B cell (primary cell): ENCODE measurements around the gene P2RX3. TPM values are rescaled to one million over a fixed set of nuclear protein-coding genes. Genes with fewer than 3 reads are reported as not detected.

Source experiments
- ATAC-seq: fragments of 200-7000 bp; cut with Tn5 transposase; one replicate; pipeline ENCODE4 v1.10.0; 2021; ENCODE audit warnings: low read depth, mild to moderate bottlenecking, moderate number of reproducible peaks, moderate library complexity
- CTCF ChIA-PET: fragments of 350-600 bp; sonication (Branson Sonifier 250); formaldehyde crosslinking; loops from one replicate; lab custom pipeline; 2021; ENCODE audit warnings: antibody characterized with exemption, inconsistent platforms; lab: Charles Lee
- POLR2A ChIA-PET: fragments of 350-600 bp; sonication (Branson Sonifier 250); formaldehyde crosslinking; loops from one replicate; lab custom pipeline; 2021; ENCODE audit warnings: antibody characterized with exemption; lab: Charles Lee
- DNase-seq: peaks from one replicate; pipeline ENCODE4 v3.0.0; 2013
- H2AFZ ChIP-seq: 2 replicates; pipeline ENCODE4 v1.6.1; 2012; ENCODE audit warnings: mild to moderate bottlenecking, low read depth, low read length; ENCODE audit not compliant: insufficient read depth, poor library complexity, severe bottlenecking
- H3K27ac ChIP-seq, 2 donors: 1 replicate in 1 of 2; 2 replicates in 1 of 2; pipeline ENCODE4 v1.5.1; 2012 to 2013; ENCODE audit warnings: low read length in 2 of 2, mild to moderate bottlenecking in 2 of 2, moderate library complexity in 1 of 2
- H3K27me3 ChIP-seq, 4 experiments: fragments of 200-600 bp in 1 of 4; sonication (generic) in 1 of 4; replicated peaks in 1 of 4; 1 replicate in 2 of 4; 2 replicates in 2 of 4; pipeline versions ENCODE4 v1.6.1 to v1.7.0; 2013 to 2016; ENCODE audit warnings: low read length in 3 of 4, mild to moderate bottlenecking in 2 of 4, mixed read lengths in 1 of 4, moderate library complexity in 1 of 4; ENCODE audit not compliant: insufficient read depth in 4 of 4, control insufficient read depth in 3 of 4; ENCODE audit errors: control extremely low read depth in 1 of 4
- H3K36me3 ChIP-seq, 2 experiments: replicated peaks in 1 of 2; 1 replicate in 1 of 2; 2 replicates in 1 of 2; pipeline versions ENCODE4 v1.6.1 to v1.7.1; 2013; ENCODE audit warnings: low read length in 1 of 2; ENCODE audit not compliant: insufficient read depth in 2 of 2, control insufficient read depth in 1 of 2; ENCODE audit errors: control extremely low read depth in 1 of 2, extremely low read depth in 1 of 2
- H3K4me1 ChIP-seq, 2 donors: fragments of 200-600 bp in 1 of 2; sonication (generic) in 1 of 2; 1 replicate in 1 of 2; 2 replicates in 1 of 2; pipeline versions ENCODE4 v1.5.1 to v1.6.1; 2013 to 2017; ENCODE audit warnings: low read length in 2 of 2; ENCODE audit not compliant: control insufficient read depth in 2 of 2, insufficient read depth in 2 of 2
- H3K4me2 ChIP-seq: replicated peaks from 2 replicates; pipeline ENCODE3; 2012; ENCODE audit warnings: mild to moderate bottlenecking, low read depth, low read length; ENCODE audit not compliant: poor library complexity, severe bottlenecking
- H3K4me3 ChIP-seq, 5 experiments: fragments of 200-600 bp in 1 of 5; sonication (generic) in 1 of 5; 1 replicate in 3 of 5; 2 replicates in 2 of 5; pipeline versions ENCODE4 v1.5.1 to v1.7.0; 2011 to 2016; ENCODE audit warnings: low read length in 4 of 5, mild to moderate bottlenecking in 4 of 5, low read depth in 2 of 5, control low read depth in 1 of 5, moderate library complexity in 1 of 5; ENCODE audit not compliant: insufficient read depth in 1 of 5; ENCODE audit errors: control extremely low read depth in 1 of 5, extremely low read depth in 1 of 5
- H3K79me2 ChIP-seq: fragments of 200-600 bp; sonication (generic); one replicate; pipeline ENCODE4 v1.6.0; 2016; ENCODE audit warnings: low read length; ENCODE audit not compliant: control insufficient read depth, insufficient read depth
- H3K9ac ChIP-seq: fragments of 200-600 bp; sonication (generic); 2 replicates; pipeline ENCODE4 v1.6.1; 2017; ENCODE audit warnings: mild to moderate bottlenecking, low read length, moderate library complexity
- H3K9me3 ChIP-seq, 3 donors: one replicate each; pipeline versions ENCODE4 v1.6.1 to v1.7.1; 2013; ENCODE audit warnings: low read length in 2 of 3; ENCODE audit not compliant: control insufficient read depth in 2 of 3, insufficient read depth in 1 of 3; ENCODE audit errors: control extremely low read depth in 1 of 3
- H4K20me1 ChIP-seq: 2 replicates; pipeline ENCODE4 v1.6.0; 2012; ENCODE audit warnings: mild to moderate bottlenecking, low read length; ENCODE audit not compliant: insufficient read depth, control insufficient read depth, poor library complexity, severe bottlenecking
- H3K27ac Mint-ChIP-seq: one replicate; pipeline ENCODE4 v1.8.0; 2021; ENCODE audit warnings: mixed read lengths
- H3K27me3 Mint-ChIP-seq: one replicate; pipeline ENCODE4 v1.8.0; 2021; ENCODE audit warnings: mixed read lengths
- H3K4me1 Mint-ChIP-seq: one replicate; pipeline ENCODE4 v1.8.0; 2021; ENCODE audit warnings: mixed read lengths
- H3K4me3 Mint-ChIP-seq: one replicate; pipeline ENCODE4 v1.8.0; 2021; ENCODE audit warnings: mixed read lengths
- H3K9me3 Mint-ChIP-seq: one replicate; pipeline ENCODE4 v1.8.0; 2022; ENCODE audit warnings: mixed read lengths; ENCODE audit not compliant: insufficient read depth
- EZH2 ChIP-seq: IDR thresholded peaks from 2 replicates; pipeline ENCODE4 v1.6.1; 2012; ENCODE audit warnings: borderline replicate concordance, low read depth, mild to moderate bottlenecking, moderate library complexity, low read length; ENCODE audit not compliant: insufficient read depth, poor library complexity, severe bottlenecking
- WGBS: methylation state at CpG from one replicate; pipeline ENCODE4 v1.1.5; 2013; ENCODE audit warnings: missing lambda C conversion rate; ENCODE audit not compliant: insufficient coverage; 5-methylcytosine and 5-hydroxymethylcytosine counted together
- intact Hi-C: fragments of 100-400 bp; cut with micrococcal nuclease; formaldehyde crosslinking; loops from one replicate; pipeline ENCODE4 v1.10.0; 2022
- polyA plus RNA-seq: library from polyadenylated mRNA; depleted of rRNA; stranded (reverse); fragments of >200 nt; gene quantifications from 2 replicates; pipeline ENCODE4 v1.2.3, GENCODE V29; 2012
- total RNA-seq, 2 donors: library from RNA; stranded (reverse); fragments of 120-200 nt in 1 of 2; gene quantifications; 1 replicate in 1 of 2; 2 replicates in 1 of 2; pipeline versions ENCODE4 v1.2.3 to v1.2.4, GENCODE V29; 2013 to 2022
- TF ChIP-seq, protein P1 (sequence below): fragments of 200-600 bp; IDR thresholded peaks from one replicate; pipeline ENCODE4 v1.8.0; 2022; ENCODE audit warnings: antibody characterized with exemption, mild to moderate bottlenecking

Gene P2RX3
- total and polyA plus RNA-seq, 2 donors (not counting 1 experiment from before 2014, with no cell fraction given), result not detected

DNA sequence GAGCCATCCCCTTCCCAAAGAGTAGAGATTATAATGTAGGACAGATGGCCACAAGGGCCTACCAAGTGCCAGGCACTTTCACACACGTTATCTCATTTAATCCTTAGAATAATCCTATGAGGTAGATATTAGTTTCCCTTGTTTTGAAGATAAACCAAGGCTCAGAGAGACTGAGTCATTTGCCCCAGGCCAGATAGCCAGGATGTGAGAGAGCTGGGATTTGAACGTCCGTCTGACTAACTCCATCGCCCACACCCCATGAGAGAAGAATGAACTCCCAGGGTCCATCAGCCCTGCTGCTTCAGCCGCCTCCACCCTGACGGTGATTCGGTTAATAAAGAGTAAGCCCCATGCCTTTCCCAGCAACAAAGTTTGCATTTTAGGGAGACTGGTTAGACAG is 32.1 kb downstream of the P2RX3 start:
- Mint-ChIP-seq H3K9me3 (no peaks in the 10 kb centered on the region), H3K27me3 (peaks cover 11% of the 10 kb centered on the region), H3K4me1 (no peaks in the 10 kb centered on the region), H3K27ac (no peak overlapping the region), H3K4me3 (no peak overlapping the region)
- no peaks in the 10 kb centered on the region for H3K9me3 ChIP-seq
- ChIA-PET POLR2A (no interaction called here), CTCF (no interaction called here)
- no peaks in the 10 kb centered on the region for H3K36me3 ChIP-seq
- H3K4me3 ChIP-seq, result no peak overlapping the region
- TF ChIP-seq, protein P1, sequence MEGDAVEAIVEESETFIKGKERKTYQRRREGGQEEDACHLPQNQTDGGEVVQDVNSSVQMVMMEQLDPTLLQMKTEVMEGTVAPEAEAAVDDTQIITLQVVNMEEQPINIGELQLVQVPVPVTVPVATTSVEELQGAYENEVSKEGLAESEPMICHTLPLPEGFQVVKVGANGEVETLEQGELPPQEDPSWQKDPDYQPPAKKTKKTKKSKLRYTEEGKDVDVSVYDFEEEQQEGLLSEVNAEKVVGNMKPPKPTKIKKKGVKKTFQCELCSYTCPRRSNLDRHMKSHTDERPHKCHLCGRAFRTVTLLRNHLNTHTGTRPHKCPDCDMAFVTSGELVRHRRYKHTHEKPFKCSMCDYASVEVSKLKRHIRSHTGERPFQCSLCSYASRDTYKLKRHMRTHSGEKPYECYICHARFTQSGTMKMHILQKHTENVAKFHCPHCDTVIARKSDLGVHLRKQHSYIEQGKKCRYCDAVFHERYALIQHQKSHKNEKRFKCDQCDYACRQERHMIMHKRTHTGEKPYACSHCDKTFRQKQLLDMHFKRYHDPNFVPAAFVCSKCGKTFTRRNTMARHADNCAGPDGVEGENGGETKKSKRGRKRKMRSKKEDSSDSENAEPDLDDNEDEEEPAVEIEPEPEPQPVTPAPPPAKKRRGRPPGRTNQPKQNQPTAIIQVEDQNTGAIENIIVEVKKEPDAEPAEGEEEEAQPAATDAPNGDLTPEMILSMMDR, result no peak
- no peak for TF ChIP-seq EZH2
- 100% methylated on average over 3 of the region's 7 CpGs for WGBS
- no peak overlapping the region for H3K27ac ChIP-seq
- H2AFZ ChIP-seq, result no peak overlapping the region
- no peaks in the 10 kb centered on the region for H3K79me2 ChIP-seq
- no peak for ATAC-seq
- no peaks in the 10 kb centered on the region for H4K20me1 ChIP-seq
- intact Hi-C loops, result no loop called here
- no peaks in the 10 kb centered on the region for H3K4me1 ChIP-seq
- H3K9ac ChIP-seq, result no peak overlapping the region
- H3K27me3 ChIP-seq, result no peaks in the 10 kb centered on the region
- no peak for DNase-seq
- no peak overlapping the region for H3K4me2 ChIP-seq

DNA sequence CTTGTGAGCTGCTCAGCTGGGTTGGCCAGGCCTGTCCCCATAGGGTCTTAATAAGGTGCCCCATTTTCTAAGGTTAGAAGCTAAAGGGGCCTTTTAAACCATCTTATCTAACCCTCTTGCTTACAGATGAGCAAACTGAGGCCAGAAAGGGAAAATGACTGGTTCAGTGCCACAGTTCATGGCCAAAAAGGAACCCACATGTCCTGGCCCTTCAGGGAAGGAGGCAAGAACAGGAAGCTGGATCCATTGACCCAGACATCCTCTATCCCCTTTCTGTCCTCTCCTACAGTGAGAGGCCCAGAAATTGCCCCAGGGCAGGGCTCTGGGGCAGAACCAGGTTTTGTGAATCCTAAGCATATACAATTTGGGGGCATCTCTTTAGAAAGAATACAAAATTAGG is 32.8 kb downstream of the P2RX3 start:
- intact Hi-C loops, result no loop called here
- POLR2A ChIA-PET, result no interaction called here

More for the DNA sequence above, 32.8 kb downstream of the P2RX3 start:
- Histone ChIP-seq H3K4me3 (no peak overlapping the region), H3K4me2 (no peak overlapping the region), H3K27me3 (no peaks in the 10 kb centered on the region), H4K20me1 (no peaks in the 10 kb centered on the region), H3K9ac (no peak overlapping the region), H3K4me1 (no peaks in the 10 kb centered on the region), H3K27ac (no peak overlapping the region), H3K36me3 (no peaks in the 10 kb centered on the region), H3K79me2 (no peaks in the 10 kb centered on the region), H3K9me3 (no peaks in the 10 kb centered on the region), H2AFZ (no peak overlapping the region)
- Mint-ChIP-seq H3K4me3 (no peak overlapping the region), H3K27me3 (peaks cover 11% of the 10 kb centered on the region), H3K27ac (no peak overlapping the region), H3K9me3 (no peaks in the 10 kb centered on the region), H3K4me1 (no peaks in the 10 kb centered on the region)
- ATAC-seq (no peak), DNase-seq (no peak)
- TF ChIP-seq EZH2, result no peak
- TF ChIP-seq, protein P1, result no peak
- CTCF ChIA-PET, result no interaction called here
